Chondrocyte (in vitro differentiated cells): ENCODE results near the gene CAPN2. TPM values are rescaled to one million over a fixed set of nuclear protein-coding genes. Genes with fewer than 3 reads are reported as not detected.
"Not testable (repeated sequence)": the region's sequence is repeated elsewhere in the genome, so short reads cannot be mapped to it uniquely, and the experiment has no call there.

Experiments
- DNase-seq: peaks from one replicate; pipeline ENCODE4 v3.0.0; 2021; ENCODE audit warnings: mixed read lengths, low spot score
- H3K27ac Mint-ChIP-seq: one replicate; pipeline ENCODE4 v1.8.0; 2021; ENCODE audit warnings: mild to moderate bottlenecking, moderate library complexity, mixed read lengths; ENCODE audit not compliant: unreplicated experiment
- H3K27me3 Mint-ChIP-seq: 2 replicates; pipeline ENCODE4 v1.8.0; 2021; ENCODE audit warnings: low read depth, mixed read lengths
- H3K36me3 Mint-ChIP-seq: 2 replicates; pipeline ENCODE4 v1.8.0; 2021; ENCODE audit warnings: low read depth, mixed read lengths
- H3K4me1 Mint-ChIP-seq: 2 replicates; pipeline ENCODE4 v1.8.0; 2021; ENCODE audit warnings: low read depth, mild to moderate bottlenecking, mixed read lengths
- H3K4me3 Mint-ChIP-seq: one replicate; pipeline ENCODE4 v1.8.0; 2021; ENCODE audit warnings: mild to moderate bottlenecking, moderate library complexity, mixed read lengths; ENCODE audit not compliant: unreplicated experiment
- H3K9me3 Mint-ChIP-seq: 2 replicates; pipeline ENCODE4 v1.8.0; 2021; ENCODE audit warnings: low read depth, mixed read lengths
- total RNA-seq: library from RNA; stranded (reverse); gene quantifications from 3 replicates; pipeline ENCODE4 v1.2.1, GENCODE V29; 2021
- TF ChIP-seq, protein P1 (sequence below): fragments of 200-600 bp; sonication (generic); IDR thresholded peaks from 2 replicates; pipeline ENCODE4 v1.5.0; 2021; ENCODE audit warnings: antibody characterized with exemption, mild to moderate bottlenecking, moderate library complexity

CAPN2 gene
- total RNA-seq, 1 donor from 2014 or later = 241 TPM

GRCh38 chr1:223811634-223812101, 99.3 kb downstream of the CAPN2 start:
- no peak overlapping the region for H3K4me3 Mint-ChIP-seq
- no peak overlapping the region for H3K27ac Mint-ChIP-seq
- H3K36me3 Mint-ChIP-seq = peaks cover 28% of the 10 kb centered on the region
- no peak for DNase-seq
- no peaks in the 10 kb centered on the region for H3K27me3 Mint-ChIP-seq
- TF ChIP-seq, protein P1, sequence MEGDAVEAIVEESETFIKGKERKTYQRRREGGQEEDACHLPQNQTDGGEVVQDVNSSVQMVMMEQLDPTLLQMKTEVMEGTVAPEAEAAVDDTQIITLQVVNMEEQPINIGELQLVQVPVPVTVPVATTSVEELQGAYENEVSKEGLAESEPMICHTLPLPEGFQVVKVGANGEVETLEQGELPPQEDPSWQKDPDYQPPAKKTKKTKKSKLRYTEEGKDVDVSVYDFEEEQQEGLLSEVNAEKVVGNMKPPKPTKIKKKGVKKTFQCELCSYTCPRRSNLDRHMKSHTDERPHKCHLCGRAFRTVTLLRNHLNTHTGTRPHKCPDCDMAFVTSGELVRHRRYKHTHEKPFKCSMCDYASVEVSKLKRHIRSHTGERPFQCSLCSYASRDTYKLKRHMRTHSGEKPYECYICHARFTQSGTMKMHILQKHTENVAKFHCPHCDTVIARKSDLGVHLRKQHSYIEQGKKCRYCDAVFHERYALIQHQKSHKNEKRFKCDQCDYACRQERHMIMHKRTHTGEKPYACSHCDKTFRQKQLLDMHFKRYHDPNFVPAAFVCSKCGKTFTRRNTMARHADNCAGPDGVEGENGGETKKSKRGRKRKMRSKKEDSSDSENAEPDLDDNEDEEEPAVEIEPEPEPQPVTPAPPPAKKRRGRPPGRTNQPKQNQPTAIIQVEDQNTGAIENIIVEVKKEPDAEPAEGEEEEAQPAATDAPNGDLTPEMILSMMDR = peak; percentile 84
- H3K9me3 Mint-ChIP-seq = peaks cover 3% of the 10 kb centered on the region
- peaks cover 25% of the 10 kb centered on the region for H3K4me1 Mint-ChIP-seq

- Mint-ChIP-seq H3K27ac (no peak overlapping the region), H3K27me3 (no peaks in the 10 kb centered on the region), H3K36me3 (peaks cover 22% of the 10 kb centered on the region), H3K4me3 (no peak overlapping the region), H3K9me3 (no peaks in the 10 kb centered on the region), H3K4me1 (peaks cover 25% of the 10 kb centered on the region)
- TF ChIP-seq, protein P1 = no peak
- no peak for DNase-seq
These were observed 101.3 kb downstream of the CAPN2 start for GRCh38 chr1:223813645-223814044.

DNA sequence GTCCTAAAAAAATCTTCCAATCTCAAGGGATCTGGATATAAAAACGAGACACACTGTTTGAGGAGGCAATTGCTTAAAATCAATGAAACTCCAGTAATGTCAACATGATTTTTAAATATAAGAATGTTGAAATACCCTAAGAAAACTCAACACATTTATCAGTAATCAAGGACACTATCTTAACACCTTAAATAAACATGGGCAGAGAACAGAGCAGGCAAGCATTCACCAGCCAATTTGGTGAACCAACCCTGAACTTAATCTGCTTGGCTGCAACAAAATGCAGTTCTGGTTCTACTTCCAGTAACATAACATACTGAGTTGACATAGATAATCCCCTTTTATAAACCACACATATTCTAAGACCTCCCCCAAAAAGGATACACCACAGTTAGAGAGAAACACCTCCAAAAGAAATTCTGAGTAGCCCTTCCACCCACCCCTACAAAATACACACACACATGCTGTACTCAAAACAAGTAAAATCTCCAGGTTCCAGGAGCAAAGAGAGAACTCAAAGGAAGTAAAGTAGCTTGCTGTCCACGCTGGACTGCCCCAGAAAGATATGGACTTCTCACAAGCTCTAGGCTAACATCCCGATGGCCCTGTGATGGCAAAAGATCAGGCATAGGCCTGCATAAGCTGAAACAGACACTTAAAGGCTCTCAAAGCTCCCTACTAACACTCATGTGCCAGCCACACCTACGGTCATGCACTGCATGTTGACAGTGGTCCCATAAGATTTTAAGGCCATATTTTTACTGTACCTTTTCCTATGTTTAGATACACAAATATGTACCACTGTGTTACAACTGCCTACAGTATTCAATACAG, 102.9 kb downstream of the CAPN2 start:
- H3K4me1 Mint-ChIP-seq = peaks cover 35% of the 10 kb centered on the region
- H3K27ac Mint-ChIP-seq = peak overlapping the region; percentile 9
- H3K4me3 Mint-ChIP-seq = no peak overlapping the region
- H3K27me3 Mint-ChIP-seq = no peaks in the 10 kb centered on the region
- H3K9me3 Mint-ChIP-seq = no peaks in the 10 kb centered on the region
- TF ChIP-seq, protein P1 = no peak
- no peak for DNase-seq
- peaks cover 27% of the 10 kb centered on the region for H3K36me3 Mint-ChIP-seq

GRCh38 chr1:223815865-223816264, 103.5 kb downstream of the CAPN2 start:
- TF ChIP-seq, protein P1 = no peak
- peaks cover 35% of the 10 kb centered on the region for H3K4me1 Mint-ChIP-seq
- H3K4me3 Mint-ChIP-seq = no peak overlapping the region
- DNase-seq = no peak
- H3K27me3 Mint-ChIP-seq = no peaks in the 10 kb centered on the region
- no peaks in the 10 kb centered on the region for H3K9me3 Mint-ChIP-seq
- H3K27ac Mint-ChIP-seq = peak overlapping the region; percentile 37
- H3K36me3 Mint-ChIP-seq = peaks cover 26% of the 10 kb centered on the region

GRCh38 chr1:223817265-223817664, 104.9 kb downstream of the CAPN2 start:
- H3K4me1 Mint-ChIP-seq = peaks cover 42% of the 10 kb centered on the region
- H3K4me3 Mint-ChIP-seq, DNase-seq, H3K9me3 Mint-ChIP-seq, H3K27ac Mint-ChIP-seq, H3K27me3 Mint-ChIP-seq: not testable (repeated sequence)
- H3K36me3 Mint-ChIP-seq = peaks cover 23% of the 10 kb centered on the region
